NCI-H2196 (cell line): ENCODE data around the gene DCDC1.
A peak's percentile ranks its signal among the peaks of the same experiment; 100 is the strongest.

Experiments used
- DNase-seq: peaks from one replicate; lab custom pipeline; 2025; ENCODE audit not compliant: unreplicated experiment; lab: John Stamatoyannopoulos, UW

Gene DCDC1

GRCh38 chr11:31110830-31111229, 258.7 kb downstream of the DCDC1 start:
- no peak for DNase-seq

GRCh38 chr11:31109446-31109845, 260.1 kb downstream of the DCDC1 start:
- no peak for DNase-seq

GRCh38 chr11:31107649-31108048, 261.9 kb downstream of the DCDC1 start:
- DNase-seq: no peak

- peak; percentile 56 for DNase-seq
These were observed 262.5 kb downstream of the DCDC1 start for GRCh38 chr11:31106968-31107576.

DNA sequence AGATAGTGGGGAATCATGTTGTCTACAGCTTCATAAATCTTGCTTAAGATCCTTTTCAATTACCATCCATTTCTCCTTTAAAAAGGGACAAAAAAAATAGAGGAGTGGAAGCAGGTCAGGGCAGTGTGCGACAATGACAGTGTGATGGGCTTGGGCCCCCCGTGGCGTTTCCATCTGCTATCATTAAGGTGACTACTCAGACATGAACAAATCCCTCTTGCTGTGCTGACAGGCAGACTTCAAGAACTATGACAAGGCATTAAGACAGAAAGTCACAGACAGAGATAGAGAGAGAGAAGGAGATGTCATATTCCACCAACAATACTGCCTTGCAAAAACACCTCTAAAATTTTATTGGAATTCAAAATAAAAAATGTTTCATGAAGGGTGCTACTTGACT, 263.2 kb downstream of the DCDC1 start:
- DNase-seq: no peak

GRCh38 chr11:31102875-31103274, 266.7 kb downstream of the DCDC1 start:
- no peak for DNase-seq

DNA sequence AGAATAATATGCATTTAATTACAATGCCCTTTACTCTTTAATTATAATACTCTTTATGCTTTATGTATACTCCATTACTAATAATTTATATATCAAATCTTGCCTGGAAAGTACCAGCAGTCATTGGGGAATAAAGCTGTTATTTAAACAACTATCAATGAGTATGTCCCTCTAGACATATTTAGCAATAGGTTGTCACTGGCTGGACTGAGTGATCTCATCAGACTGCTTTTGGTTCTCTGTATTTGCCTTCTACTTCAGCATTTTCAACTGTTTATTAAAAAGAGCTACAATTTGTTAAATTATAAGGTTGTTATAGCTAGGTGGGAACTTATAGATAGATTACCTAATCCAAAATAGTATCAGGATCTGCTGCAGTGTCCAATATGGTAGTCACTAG, 267.2 kb downstream of the DCDC1 start:
- no peak for DNase-seq

- DNase-seq: no peak
These were observed 273.2 kb downstream of the DCDC1 start for GRCh38 chr11:31096191-31096805.

GRCh38 chr11:31092638-31093037, 276.9 kb downstream of the DCDC1 start:
- DNase-seq: no peak

- no peak for DNase-seq
These were observed 280.4 kb downstream of the DCDC1 start for GRCh38 chr11:31089117-31089516.

DNA sequence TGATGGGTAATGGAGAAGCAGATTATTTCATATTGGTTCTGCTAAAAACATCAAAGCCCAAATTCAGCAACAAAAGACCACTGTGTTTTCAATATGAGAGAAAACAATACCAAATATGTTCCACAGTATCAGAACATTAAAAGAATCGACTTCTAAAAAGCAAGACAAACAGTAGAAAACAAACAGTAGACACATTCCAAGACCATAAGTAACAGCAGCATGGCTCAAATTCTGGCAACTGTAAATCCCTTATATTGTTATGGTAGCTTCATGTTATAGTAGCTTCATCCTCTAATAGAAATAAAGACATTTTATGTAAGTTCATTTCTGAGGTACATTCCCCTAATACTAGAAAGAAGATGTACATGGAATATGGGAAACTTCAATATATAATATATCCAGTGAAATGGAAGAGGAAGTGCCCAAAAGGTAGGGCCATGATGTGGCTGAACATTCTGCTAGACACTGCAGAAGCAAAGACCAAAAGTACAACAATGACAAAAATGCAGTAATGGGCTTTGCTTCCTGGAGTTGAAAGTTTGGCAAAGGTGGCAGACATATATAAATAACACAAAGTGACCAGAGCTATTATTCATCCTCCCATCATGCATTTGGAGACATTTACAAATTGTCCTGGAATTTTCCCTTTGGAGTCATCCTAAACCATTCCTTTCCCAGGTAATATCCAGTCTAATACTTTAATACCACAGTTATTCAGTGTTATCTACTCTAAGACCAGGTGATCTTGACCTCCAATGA, 299.9 kb downstream of the DCDC1 start:
- no peak for DNase-seq

DNA sequence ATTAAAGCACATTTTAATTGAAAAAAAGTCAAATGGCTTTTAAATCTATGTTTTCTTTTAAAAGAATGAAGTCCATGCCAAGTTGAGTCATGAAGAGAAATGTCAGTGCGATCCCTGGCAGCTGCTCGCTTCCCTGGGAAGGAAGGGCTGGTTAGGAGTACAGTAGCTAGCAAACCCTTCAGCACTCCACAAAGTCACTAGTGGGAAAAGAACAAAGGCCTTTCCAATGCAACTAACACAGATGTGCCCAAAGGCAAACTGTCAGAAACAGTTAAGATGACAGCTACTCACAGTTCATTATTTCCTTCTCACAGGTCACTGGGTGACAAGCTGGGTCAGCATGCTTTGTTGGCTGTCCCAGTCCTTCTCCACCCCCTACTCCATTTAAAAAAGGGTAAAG, 308.7 kb downstream of the DCDC1 start:
- DNase-seq: no peak

GRCh38 chr11:31059529-31059928, 310.0 kb downstream of the DCDC1 start:
- DNase-seq: no peak

- no peak for DNase-seq
These were observed 319.3 kb downstream of the DCDC1 start for GRCh38 chr11:31050061-31050765.

DNA sequence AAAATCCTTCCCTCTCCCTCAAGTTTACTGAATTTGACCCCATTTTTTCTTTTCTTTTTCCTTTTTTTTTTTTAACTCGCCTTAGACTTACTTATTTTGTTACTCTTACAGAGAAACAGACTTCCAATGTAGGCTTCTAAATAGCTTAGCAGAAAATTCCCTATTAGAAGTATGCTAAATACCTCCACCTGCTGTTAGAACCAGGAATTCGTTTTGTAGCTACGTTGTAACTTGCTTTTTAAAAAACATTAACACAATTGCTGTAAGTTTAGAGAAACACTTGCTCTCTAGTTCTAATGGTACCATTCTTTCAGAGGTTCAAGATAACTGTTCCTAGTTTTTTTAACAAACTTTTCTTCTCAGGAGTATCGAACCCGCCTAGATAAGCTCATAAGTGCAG, 324.2 kb downstream of the DCDC1 start:
- DNase-seq: no peak

DNA sequence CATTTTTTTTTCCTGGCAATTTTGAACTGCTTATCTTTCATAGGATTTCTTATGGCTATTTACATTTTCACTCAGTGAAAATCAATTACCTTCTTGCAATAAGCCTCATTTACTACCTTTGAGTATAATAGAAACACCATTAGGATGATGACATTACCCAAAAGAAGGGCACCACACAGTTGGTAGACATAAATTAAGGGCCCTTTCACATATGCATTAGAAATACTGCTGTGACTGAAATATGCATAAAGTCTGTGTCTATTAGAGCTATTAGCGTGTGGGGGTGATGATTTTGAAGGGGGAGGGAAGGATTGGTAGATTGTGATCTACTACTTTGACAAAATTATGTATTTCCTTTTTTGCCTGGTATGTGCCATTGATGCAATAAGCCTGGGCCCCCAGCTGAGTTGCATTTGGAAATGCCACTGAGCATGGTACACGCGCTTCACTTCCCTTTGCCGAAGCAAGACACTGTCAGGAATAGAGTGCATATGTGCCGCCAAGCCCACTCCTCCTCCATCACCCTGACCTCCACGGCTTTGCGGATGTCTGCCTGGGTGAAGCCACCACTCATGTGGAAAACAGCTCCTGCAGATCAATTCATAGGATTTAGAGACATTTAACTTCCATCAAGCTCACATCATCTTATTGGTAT, 339.3 kb downstream of the DCDC1 start:
- DNase-seq: no peak

- no peak for DNase-seq
These were observed 343.2 kb downstream of the DCDC1 start for GRCh38 chr11:31026315-31026714.

DNA sequence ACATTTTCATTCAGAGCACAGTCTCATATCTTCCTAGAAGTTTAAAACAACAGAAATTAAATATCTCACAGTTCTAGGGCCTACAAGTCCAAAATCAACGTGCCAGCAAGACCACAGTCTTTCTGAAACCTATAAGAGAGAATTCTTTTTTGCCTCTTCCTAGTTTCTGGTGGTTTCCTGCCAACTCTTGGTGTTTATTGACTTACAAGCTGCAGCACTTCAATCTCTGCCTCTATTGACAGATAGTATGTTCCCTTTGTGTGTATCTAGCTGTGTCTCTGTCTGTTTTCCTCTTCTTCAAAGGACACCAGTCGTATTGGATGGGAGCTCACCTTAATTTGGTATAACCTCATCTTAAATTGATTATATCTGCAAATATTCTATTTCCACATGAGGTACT, 347.5 kb downstream of the DCDC1 start:
- no peak for DNase-seq

GRCh38 chr11:31019786-31020185, 349.8 kb downstream of the DCDC1 start:
- no peak for DNase-seq

DNA sequence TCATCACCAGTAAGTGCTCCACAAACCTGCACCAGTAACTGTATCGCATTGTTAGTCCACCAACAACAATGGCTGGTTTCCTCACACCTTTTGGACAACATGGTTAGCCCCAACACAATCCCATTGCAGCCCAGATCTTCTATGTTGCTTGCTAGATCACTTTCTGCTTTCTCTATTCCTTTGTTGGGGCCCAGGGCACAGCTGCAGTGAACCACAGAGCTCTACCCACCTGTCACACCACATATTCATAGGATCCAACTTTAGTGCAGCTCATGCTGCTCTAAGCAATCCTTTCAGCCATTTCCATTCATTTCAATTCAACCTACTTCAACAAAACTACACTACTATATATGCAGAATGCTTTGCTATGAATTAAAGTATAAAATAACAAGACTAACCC, 364.3 kb downstream of the DCDC1 start:
- no peak for DNase-seq

- DNase-seq: no peak
These were observed 368.1 kb downstream of the DCDC1 start for GRCh38 chr11:31001427-31001826.
